ENCODE results near the gene MAGI1.

GRCh38 chr3:66073464-66074141, 34.9 kb upstream of the MAGI1 start:
- TF ChIP-seq CTCF (IDR thresholded peaks at IDR 0.05) (no peak), POLR2A (IDR thresholded peaks at IDR 0.05) (no peak)

All from uterus (tissue), 2 donors.